IMR-90 (cell line): Measurements from ENCODE around the gene PPM1H. TPM values are rescaled to one million over a fixed set of nuclear protein-coding genes. Genes with fewer than 3 reads are reported as not detected.

Source experiments
- ATAC-seq: fragments of 200-7000 bp; cut with Tn5 transposase; 2 replicates; pipeline ENCODE4 v1.9.1; 2020; ENCODE audit warnings: low read depth, mild to moderate bottlenecking, moderate library complexity
- BruUV-seq: library from RNA; stranded (reverse); fragments of 400-500 nt; replicated peaks from 2 replicates; lab custom pipeline; 2021; lab: Mats Ljungman, UMichigan
- CTCF ChIA-PET: fragments of 300-600 bp; formaldehyde crosslinking; extraction: SDS; loops from one replicate; lab custom pipeline; 2021; ENCODE audit warnings: antibody characterized with exemption; lab: Yijun Ruan, JAX
- POLR2A ChIA-PET: fragments of 300-600 bp; sonication (Branson Sonifier 250); formaldehyde crosslinking; loops from one replicate; lab custom pipeline; 2022; ENCODE audit warnings: antibody characterized with exemption; ENCODE audit not compliant: unreplicated experiment; lab: Charles Lee
- DNase-seq: peaks from one replicate; pipeline ENCODE4 v3.0.0; 2013
- H2AFZ ChIP-seq: replicated peaks from 2 replicates; pipeline ENCODE3; 2013; ENCODE audit warnings: low read length, mild to moderate bottlenecking; ENCODE audit not compliant: poor library complexity
- H2AK5ac ChIP-seq: 2 replicates; pipeline ENCODE4 v1.6.1; 2013; ENCODE audit warnings: low read depth, low read length, inconsistent platforms
- H2AK9ac ChIP-seq: replicated peaks from 2 replicates; pipeline ENCODE3; 2013; ENCODE audit warnings: mild to moderate bottlenecking, low read depth, low read length, moderate library complexity; ENCODE audit not compliant: poor library complexity
- H2BK120ac ChIP-seq: 2 replicates; pipeline ENCODE4 v1.6.1; 2013; ENCODE audit warnings: low read depth, low read length, inconsistent platforms
- H2BK15ac ChIP-seq: 3 replicates; pipeline ENCODE4 v1.6.1; 2013; ENCODE audit warnings: low read depth, low read length, inconsistent platforms
- H2BK20ac ChIP-seq: 2 replicates; pipeline ENCODE4 v1.6.1; 2013; ENCODE audit warnings: low read depth, mild to moderate bottlenecking, inconsistent platforms, low read length, moderate library complexity
- H2BK5ac ChIP-seq: 2 replicates; pipeline ENCODE4 v1.6.1; 2013; ENCODE audit warnings: mild to moderate bottlenecking, low read depth, low read length, inconsistent platforms; ENCODE audit not compliant: poor library complexity, severe bottlenecking
- H3K14ac ChIP-seq: replicated peaks from 2 replicates; pipeline ENCODE4 v1.6.1; 2013; ENCODE audit warnings: low read depth, low read length, inconsistent platforms
- H3K18ac ChIP-seq: 2 replicates; pipeline ENCODE4 v1.6.1; 2013; ENCODE audit warnings: low read depth, low read length, control low read depth
- H3K23ac ChIP-seq: 2 replicates; pipeline ENCODE4 v1.6.1; 2013; ENCODE audit warnings: low read depth, low read length, inconsistent platforms
- H3K27ac ChIP-seq: 2 replicates; pipeline ENCODE4 v1.5.1; 2013; ENCODE audit warnings: mild to moderate bottlenecking, control low read depth, low read length; ENCODE audit not compliant: insufficient read depth
- H3K27me3 ChIP-seq: 2 replicates; pipeline ENCODE4 v1.6.1; 2013; ENCODE audit warnings: low read length; ENCODE audit not compliant: control insufficient read depth, insufficient read depth
- H3K36me3 ChIP-seq: 2 replicates; pipeline ENCODE4 v1.6.1; 2013; ENCODE audit warnings: low read length, mixed read lengths; ENCODE audit not compliant: control insufficient read depth, insufficient read depth
- H3K4ac ChIP-seq: 2 replicates; pipeline ENCODE4 v1.6.1; 2013; ENCODE audit warnings: low read depth, low read length, inconsistent platforms
- H3K4me1 ChIP-seq: 2 replicates; pipeline ENCODE4 v1.6.1; 2013; ENCODE audit warnings: low read length, mixed read lengths; ENCODE audit not compliant: control insufficient read depth, insufficient read depth
- H3K4me2 ChIP-seq: 2 replicates; pipeline ENCODE4 v1.6.1; 2013; ENCODE audit warnings: low read depth, mild to moderate bottlenecking, control low read depth, low read length, moderate library complexity
- H3K4me3 ChIP-seq: 2 replicates; pipeline ENCODE4 v1.5.1; 2013; ENCODE audit warnings: low read depth, mild to moderate bottlenecking, control low read depth, low read length, moderate library complexity; ENCODE audit not compliant: insufficient read depth
- H3K56ac ChIP-seq: 2 replicates; pipeline ENCODE4 v1.6.1; 2013; ENCODE audit warnings: low read length, inconsistent platforms; ENCODE audit not compliant: insufficient read depth; ENCODE audit errors: extremely low read depth
- H3K79me1 ChIP-seq, 2 experiments: 2 replicates each; pipeline ENCODE4 v1.6.1; 2013; ENCODE audit warnings: low read length in 2 of 2, inconsistent platforms in 1 of 2, low read depth in 1 of 2
- H3K9ac ChIP-seq: 2 replicates; pipeline ENCODE4 v1.6.1; 2013; ENCODE audit warnings: low read depth, low read length, control low read depth
- H3K9me1 ChIP-seq: 2 replicates; pipeline ENCODE4 v1.6.1; 2013; ENCODE audit warnings: low read length, inconsistent platforms; ENCODE audit not compliant: insufficient read depth
- H3K9me3 ChIP-seq: 2 replicates; pipeline ENCODE4 v1.6.1; 2013; ENCODE audit warnings: low read length; ENCODE audit not compliant: control insufficient read depth, insufficient read depth
- H4K20me1 ChIP-seq: 2 replicates; pipeline ENCODE4 v1.6.1; 2013; ENCODE audit warnings: low read length, inconsistent platforms; ENCODE audit not compliant: insufficient read depth
- H4K5ac ChIP-seq: 2 replicates; pipeline ENCODE4 v1.6.1; 2013; ENCODE audit warnings: mild to moderate bottlenecking, low read depth, low read length, control low read depth
- H4K8ac ChIP-seq, 2 experiments: 2 replicates each; pipeline ENCODE4 v1.6.1; 2013; ENCODE audit warnings: low read depth in 2 of 2, low read length in 2 of 2, control low read depth in 1 of 2, inconsistent platforms in 1 of 2
- H4K91ac ChIP-seq: 2 replicates; pipeline ENCODE4 v1.6.1; 2013; ENCODE audit warnings: low read depth, low read length, inconsistent platforms; ENCODE audit not compliant: insufficient read depth
- BHLHE40 ChIP-seq: fragments of 150-350 bp; IDR thresholded peaks from 2 replicates; pipeline ENCODE4 v1.6.1; 2016; ENCODE audit warnings: mild to moderate bottlenecking, low read depth, low read length
- CEBPB ChIP-seq: IDR thresholded peaks from 2 replicates; pipeline ENCODE4 v1.6.1; 2012; ENCODE audit warnings: low read depth, low read length, improper control_type of control experiment
- MAZ ChIP-seq: IDR thresholded peaks from 2 replicates; pipeline ENCODE4 v1.6.1; 2012; ENCODE audit warnings: low read depth, mild to moderate bottlenecking, low read length, improper control_type of control experiment, moderate library complexity, borderline replicate concordance
- POLR2A ChIP-seq: IDR thresholded peaks from 2 replicates; pipeline ENCODE4 v1.6.1; 2012; ENCODE audit warnings: mild to moderate bottlenecking, low read depth, low read length
- RAD21 ChIP-seq: IDR thresholded peaks from 2 replicates; pipeline ENCODE4 v1.6.1; 2012; ENCODE audit warnings: low read length, improper control_type of control experiment
- RFX5 ChIP-seq: IDR thresholded peaks from 2 replicates; pipeline ENCODE4 v1.8.0; 2012; ENCODE audit warnings: low read depth, mild to moderate bottlenecking, low read length, moderate library complexity
- WGBS, 2 experiments: methylation state at CpG; one replicate each; pipeline versions ENCODE4 v1.1.5 to v1.1.7; 2013; ENCODE audit warnings: missing lambda C conversion rate in 2 of 2; ENCODE audit not compliant: insufficient read length in 1 of 2; ENCODE audit errors: extremely low coverage in 2 of 2; 5-methylcytosine and 5-hydroxymethylcytosine counted together
- dilution Hi-C: fragments of 300-500 bp; cut with HindIII; formaldehyde crosslinking; loops from one replicate; pipeline ENCODE4 v1.14.3; 2018; ENCODE audit warnings: low sequenced_read_pairs; ENCODE audit not compliant: unreplicated experiment
- in situ Hi-C: fragments of 300-500 bp; cut with MboI; formaldehyde crosslinking; loops from 3 replicates; pipeline ENCODE4 v1.14.3; 2019; ENCODE audit warnings: low sequenced_read_pairs, inconsistent platforms, mixed read lengths
- intact Hi-C: fragments of 100-400 bp; cut with micrococcal nuclease; formaldehyde crosslinking; loops from 2 replicates; pipeline ENCODE4 v1.10.0; 2022
- polyA plus RNA-seq, 3 experiments: library from polyadenylated mRNA; depleted of rRNA; stranded (reverse); fragments of >200 nt; gene quantifications; 2 replicates each; pipeline ENCODE4 v1.2.3, GENCODE V29; 2012; ENCODE audit warnings: low replicate concordance in 1 of 3
- total RNA-seq: library from RNA; depleted of rRNA; stranded (reverse); fragments of >200 nt; gene quantifications from 2 replicates; pipeline ENCODE4 v1.2.3, GENCODE V29; 2012
- TF ChIP-seq, protein P1 (sequence below): fragments of 150-350 bp; IDR thresholded peaks from 2 replicates; pipeline ENCODE4 v1.6.1; 2017; ENCODE audit warnings: mild to moderate bottlenecking, antibody characterized with exemption, low read length, low read depth

The PPM1H gene
- total and polyA plus RNA-seq, 2 of the 4 experiments (the other 2 are of a cell fraction) = 0.14 to 0.18 TPM

DNA sequence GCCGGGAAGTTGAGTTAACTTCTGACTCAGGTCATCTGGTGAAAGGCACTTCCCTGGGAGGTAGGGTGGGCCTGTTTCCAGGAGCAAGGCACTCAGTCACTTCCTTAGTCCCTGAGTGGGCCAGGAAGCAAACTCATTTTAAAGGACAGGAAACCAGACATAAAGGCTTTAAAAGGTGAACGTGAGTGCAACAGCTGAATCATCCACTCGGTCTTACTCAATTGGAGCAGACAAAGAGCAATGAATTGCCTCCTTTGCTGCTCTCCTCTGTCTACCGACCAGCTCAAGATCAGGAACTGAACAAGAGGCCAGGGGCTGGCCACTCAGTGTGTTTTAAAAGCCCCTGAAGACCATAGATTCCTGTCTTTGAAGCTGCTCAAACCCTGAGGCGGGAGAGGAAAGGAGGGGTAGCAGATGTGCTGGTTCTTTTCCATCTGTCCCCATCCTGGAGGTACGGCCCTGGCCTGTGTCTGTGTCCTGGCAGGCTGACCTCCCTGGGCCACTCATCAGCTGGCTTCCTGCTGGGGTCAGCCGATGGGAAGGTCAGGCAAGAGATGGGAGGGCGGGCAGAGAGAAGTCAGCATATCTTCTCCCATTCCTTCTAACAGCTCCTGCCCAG lies 148.9 kb downstream of the PPM1H start:
- peak overlapping the region; percentile 2 for H2BK15ac ChIP-seq
- H3K27me3 ChIP-seq = no peaks in the 10 kb centered on the region
- peak overlapping the region; percentile 90 for H2AK5ac ChIP-seq
- H2BK5ac ChIP-seq = peak overlapping the region; percentile 14
- H2BK20ac ChIP-seq = peak overlapping the region; percentile 83; the same call in 1 of the 2 replicates
- peak overlapping the region; percentile 80; the same call in 1 of the 2 replicates for H2BK120ac ChIP-seq
- in situ Hi-C loops = no loop called here
- peak overlapping the region; percentile 34 for H2AK9ac ChIP-seq
- no peak overlapping the region for H3K4me3 ChIP-seq
- H4K5ac ChIP-seq = peak overlapping the region; percentile 68
- no peak overlapping the region for H3K56ac ChIP-seq
- H3K4me1 ChIP-seq = peaks cover 7% of the 10 kb centered on the region
- peak overlapping the region; percentile 16; the same call in 1 of the 2 replicates for H3K9ac ChIP-seq
- ChIA-PET CTCF (no interaction called here), POLR2A (no interaction called here)
- no peaks in the 10 kb centered on the region for H3K36me3 ChIP-seq
- H3K23ac ChIP-seq = no peak overlapping the region
- H3K9me1 ChIP-seq = peaks cover 10% of the 10 kb centered on the region; the same call in 1 of the 2 replicates
- H4K8ac ChIP-seq = peak overlapping the region; percentile 62 to 79
- TF ChIP-seq RAD21 = 0 out of 2 replicates have a peak, but pooled peaks have one; percentile 2
- peak; percentile 51 for TF ChIP-seq MAZ
- TF ChIP-seq RFX5 = 0 out of 2 replicates have a peak, but pooled peaks have one; percentile 39
- TF ChIP-seq BHLHE40 = peak; percentile 84
- TF ChIP-seq POLR2A = no peak
- peak; percentile 88 for TF ChIP-seq CEBPB
- TF ChIP-seq, protein P1, sequence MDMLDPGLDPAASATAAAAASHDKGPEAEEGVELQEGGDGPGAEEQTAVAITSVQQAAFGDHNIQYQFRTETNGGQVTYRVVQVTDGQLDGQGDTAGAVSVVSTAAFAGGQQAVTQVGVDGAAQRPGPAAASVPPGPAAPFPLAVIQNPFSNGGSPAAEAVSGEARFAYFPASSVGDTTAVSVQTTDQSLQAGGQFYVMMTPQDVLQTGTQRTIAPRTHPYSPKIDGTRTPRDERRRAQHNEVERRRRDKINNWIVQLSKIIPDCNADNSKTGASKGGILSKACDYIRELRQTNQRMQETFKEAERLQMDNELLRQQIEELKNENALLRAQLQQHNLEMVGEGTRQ = no peak
- BruUV-seq = no TSS peak
- peak overlapping the region; percentile 42 for H3K18ac ChIP-seq
- peak overlapping the region; percentile 55; the same call in 1 of the 2 replicates for H3K27ac ChIP-seq
- peak overlapping the region; percentile 71 for H3K4ac ChIP-seq
- DNase-seq (peak; percentile 93), ATAC-seq (peak; percentile 79)
- peak overlapping the region; percentile 66 for H3K14ac ChIP-seq
- WGBS, 2 experiments = 0% methylated on average over 4 of the region's 8 CpGs; no CpG with 5 or more reads in 1 of the 2 experiments
- intact Hi-C loops = no loop called here
- H3K79me1 ChIP-seq = no peaks in the 10 kb centered on the region
- H4K20me1 ChIP-seq = no peaks in the 10 kb centered on the region
- peak overlapping the region; percentile 81; the same call in 1 of the 2 replicates for H4K91ac ChIP-seq
- peak overlapping the region; percentile 28; the same call in 1 of the 2 replicates for H3K4me2 ChIP-seq
- H2AFZ ChIP-seq = peak overlapping the region; percentile 38
- H3K9me3 ChIP-seq = no peaks in the 10 kb centered on the region
- dilution Hi-C loops = loop anchor here (25.0 kb wide), 1 partner anchor 199 kb away; no protein-coding TSS in a partner anchor
